Effector memory CD8-positive, alpha-beta T cell (primary cell): ENCODE measurements around the gene EIF3B.
"Not testable (repeated sequence)": the region's sequence is repeated elsewhere in the genome, so short reads cannot be mapped to it uniquely, and the experiment has no call there.

Source experiments
- ATAC-seq: fragments of 150-1000 bp; cut with Tn5 transposase; replicated peaks from 2 replicates; pipeline ENCODE4 v1.10.0; 2021; ENCODE audit warnings: mild to moderate bottlenecking, moderate library complexity
- DNase-seq, 3 experiments: peaks; one replicate each; pipeline ENCODE4 v3.0.0; 2021
- H3K27ac Mint-ChIP-seq, 2 donors: one replicate each; pipeline ENCODE4 v1.8.0; 2022; ENCODE audit warnings: mild to moderate bottlenecking in 2 of 2, mixed read lengths in 2 of 2, moderate library complexity in 2 of 2
- H3K27me3 Mint-ChIP-seq, 2 donors: one replicate each; pipeline ENCODE4 v1.8.0; 2022; ENCODE audit warnings: mixed read lengths in 2 of 2
- H3K36me3 Mint-ChIP-seq: one replicate; pipeline ENCODE4 v1.8.0; 2022; ENCODE audit warnings: mild to moderate bottlenecking, moderate library complexity, mixed read lengths; ENCODE audit not compliant: insufficient read depth
- H3K4me1 Mint-ChIP-seq, 2 donors: one replicate each; pipeline ENCODE4 v1.8.0; 2022; ENCODE audit warnings: low read depth in 2 of 2, mixed read lengths in 2 of 2
- H3K4me3 Mint-ChIP-seq, 2 donors: one replicate each; pipeline ENCODE4 v1.8.0; 2022; ENCODE audit warnings: mild to moderate bottlenecking in 2 of 2, mixed read lengths in 2 of 2, moderate library complexity in 2 of 2
- H3K9me3 Mint-ChIP-seq, 2 donors: one replicate each; pipeline ENCODE4 v1.8.0; 2022; ENCODE audit warnings: mixed read lengths in 2 of 2

EIF3B gene

GRCh38 chr7:2374830-2375728 is 20.5 kb downstream of the EIF3B start:
- ATAC-seq: no peak
- no peaks in the 10 kb centered on the region for H3K27me3 Mint-ChIP-seq
- peak overlapping the region in 1 of 2 donors; percentile 82 for H3K27ac Mint-ChIP-seq
- DNase-seq: no peak
- H3K36me3 Mint-ChIP-seq: peaks cover 86% of the 10 kb centered on the region
- H3K9me3 Mint-ChIP-seq: no peaks in the 10 kb centered on the region
- H3K4me1 Mint-ChIP-seq: peaks cover 13 to 25% of the 10 kb centered on the region in 2 donors
- H3K4me3 Mint-ChIP-seq: no peak overlapping the region

- no peak overlapping the region for H3K4me3 Mint-ChIP-seq
- H3K27me3 Mint-ChIP-seq: no peaks in the 10 kb centered on the region
- H3K9me3 Mint-ChIP-seq: no peaks in the 10 kb centered on the region
- no peak for ATAC-seq
- no peak for DNase-seq
- no peak overlapping the region for H3K27ac Mint-ChIP-seq
- peaks cover 86% of the 10 kb centered on the region for H3K36me3 Mint-ChIP-seq
- H3K4me1 Mint-ChIP-seq: peaks cover 15 to 25% of the 10 kb centered on the region in 2 donors
Observed at GRCh38 chr7:2376351-2377154, 21.9 kb downstream of the EIF3B start.

GRCh38 chr7:2377492-2377891 is 22.9 kb downstream of the EIF3B start:
- not testable (repeated sequence) for H3K4me3 Mint-ChIP-seq, H3K9me3 Mint-ChIP-seq, H3K27me3 Mint-ChIP-seq, DNase-seq, ATAC-seq
- H3K36me3 Mint-ChIP-seq: peaks cover 86% of the 10 kb centered on the region
- H3K27ac Mint-ChIP-seq: peak overlapping the region in 1 of 2 donors; percentile 7
- H3K4me1 Mint-ChIP-seq: peaks cover 15 to 25% of the 10 kb centered on the region in 2 donors

DNA sequence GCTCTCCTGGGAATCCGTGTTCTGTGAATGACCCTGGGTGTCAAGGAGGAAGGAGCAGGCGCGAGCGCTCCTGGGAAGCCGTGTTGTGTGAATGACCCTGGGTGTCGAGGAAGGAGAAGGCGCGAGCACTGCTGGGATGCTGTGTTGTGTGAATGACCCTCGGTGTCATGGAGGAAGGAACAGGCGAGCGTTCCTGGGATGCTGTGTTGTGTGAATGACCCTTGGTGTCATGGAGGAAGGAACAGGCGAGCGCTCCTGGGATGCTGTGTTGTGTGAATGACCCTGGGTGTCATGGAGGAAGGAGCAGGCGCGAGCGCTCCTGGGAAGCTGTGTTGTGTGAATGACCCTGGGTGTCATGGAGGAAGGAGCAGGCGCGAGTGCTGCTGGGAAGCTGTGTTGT is 23.5 kb downstream of the EIF3B start:
- H3K27me3 Mint-ChIP-seq, H3K4me3 Mint-ChIP-seq, DNase-seq, ATAC-seq, H3K9me3 Mint-ChIP-seq: not testable (repeated sequence)
- Mint-ChIP-seq H3K36me3 (peaks cover 82% of the 10 kb centered on the region), H3K27ac (peak overlapping the region in 1 of 2 donors; percentile 28), H3K4me1 (peaks cover 15 to 25% of the 10 kb centered on the region in 2 donors)

DNA sequence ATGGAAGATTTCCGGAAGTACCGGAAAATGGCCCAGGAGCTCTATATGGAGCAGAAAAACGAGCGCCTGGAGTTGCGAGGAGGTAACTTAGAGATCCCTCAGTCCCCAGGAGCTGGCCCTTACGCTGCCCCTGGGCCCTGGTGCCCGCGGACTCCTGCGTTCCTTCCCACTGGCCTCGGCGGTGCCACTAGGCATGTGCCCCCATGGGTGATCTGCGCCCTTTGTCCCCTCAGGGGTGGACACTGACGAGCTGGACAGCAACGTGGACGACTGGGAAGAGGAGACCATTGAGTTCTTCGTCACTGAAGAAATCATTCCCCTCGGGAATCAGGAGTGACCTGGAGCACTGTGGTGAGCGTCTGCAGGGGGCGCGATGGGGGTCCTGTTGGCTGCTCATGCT is 24.5 kb downstream of the EIF3B start:
- no peaks in the 10 kb centered on the region for H3K9me3 Mint-ChIP-seq
- no peak overlapping the region for H3K4me3 Mint-ChIP-seq
- DNase-seq (no peak), ATAC-seq (no peak)
- peaks cover 78% of the 10 kb centered on the region for H3K36me3 Mint-ChIP-seq
- peak overlapping the region in 1 of 2 donors; percentile 89 for H3K27ac Mint-ChIP-seq
- H3K27me3 Mint-ChIP-seq: no peaks in the 10 kb centered on the region
- peaks cover 15 to 25% of the 10 kb centered on the region in 2 donors for H3K4me1 Mint-ChIP-seq

DNA sequence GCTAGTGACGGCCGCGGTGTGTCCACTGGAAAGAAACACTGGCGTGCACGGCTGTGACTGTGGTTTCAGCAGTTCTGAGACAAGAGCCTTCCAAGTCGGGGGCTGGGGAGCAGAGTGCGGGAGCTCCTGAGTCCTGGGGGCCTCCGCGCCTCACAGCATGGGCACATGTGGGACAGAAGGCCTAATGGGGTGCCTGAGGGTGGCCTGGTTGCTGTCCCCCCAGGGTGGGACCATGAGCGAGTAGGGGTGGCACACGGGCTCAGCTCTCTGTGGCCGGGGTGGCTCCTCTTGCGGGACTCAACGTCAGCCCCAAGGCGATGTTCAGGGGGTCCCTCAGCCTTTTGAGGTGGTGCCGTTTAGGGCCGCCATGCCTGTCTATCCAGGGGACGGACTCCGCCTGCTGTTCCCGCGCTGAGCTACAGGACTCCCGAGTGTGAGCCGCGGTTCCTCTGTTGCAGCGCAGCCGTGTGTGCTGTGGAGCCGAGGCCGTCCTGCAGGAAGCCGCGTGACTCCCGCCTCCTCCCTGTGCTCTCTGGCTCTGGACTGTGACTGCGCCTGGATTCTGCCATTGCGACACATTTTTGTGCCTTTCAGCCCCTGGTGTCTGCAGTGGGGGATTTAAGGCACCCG is 25.3 kb downstream of the EIF3B start:
- ATAC-seq (no peak), DNase-seq (no peak)
- H3K9me3 Mint-ChIP-seq: no peaks in the 10 kb centered on the region
- H3K27me3 Mint-ChIP-seq: no peaks in the 10 kb centered on the region
- H3K36me3 Mint-ChIP-seq: peaks cover 70% of the 10 kb centered on the region
- H3K4me3 Mint-ChIP-seq: no peak overlapping the region
- H3K27ac Mint-ChIP-seq: peak overlapping the region; percentile 16 to 89
- peaks cover 15 to 21% of the 10 kb centered on the region in 2 donors for H3K4me1 Mint-ChIP-seq

GRCh38 chr7:2380461-2380860 is 25.8 kb downstream of the EIF3B start:
- H3K4me1 Mint-ChIP-seq: peaks cover 14 to 17% of the 10 kb centered on the region in 2 donors
- ATAC-seq (no peak), DNase-seq (no peak)
- H3K27me3 Mint-ChIP-seq: no peaks in the 10 kb centered on the region
- H3K4me3 Mint-ChIP-seq: no peak overlapping the region
- H3K9me3 Mint-ChIP-seq: no peaks in the 10 kb centered on the region
- H3K36me3 Mint-ChIP-seq: peaks cover 65% of the 10 kb centered on the region
- H3K27ac Mint-ChIP-seq: peak overlapping the region in 1 of 2 donors; percentile 21

DNA sequence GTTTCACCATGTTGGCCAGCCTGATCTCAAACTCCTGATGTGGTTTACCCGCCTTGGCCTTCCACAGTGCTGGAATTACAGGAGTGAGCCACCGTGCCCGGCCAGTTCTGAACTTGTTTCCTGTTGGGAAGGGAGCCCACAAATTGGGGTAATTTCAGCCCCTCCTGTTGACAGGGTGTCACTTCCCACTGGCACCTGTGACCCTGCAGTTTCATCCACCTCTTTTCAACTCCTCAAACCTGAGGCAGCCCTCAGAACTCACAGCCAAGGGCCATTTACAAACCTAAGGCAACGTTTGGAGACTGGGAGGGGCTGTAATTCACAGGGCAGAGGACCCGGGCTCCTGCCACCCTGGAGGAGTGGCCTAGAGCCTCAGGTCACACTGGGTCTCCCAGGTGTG is 26.6 kb downstream of the EIF3B start:
- Mint-ChIP-seq H3K9me3 (no peaks in the 10 kb centered on the region), H3K27ac (no peak overlapping the region), H3K36me3 (peaks cover 58% of the 10 kb centered on the region), H3K4me1 (peaks cover 14 to 17% of the 10 kb centered on the region in 2 donors), H3K4me3 (no peak overlapping the region), H3K27me3 (no peaks in the 10 kb centered on the region)
- ATAC-seq (no peak), DNase-seq (no peak)

DNA sequence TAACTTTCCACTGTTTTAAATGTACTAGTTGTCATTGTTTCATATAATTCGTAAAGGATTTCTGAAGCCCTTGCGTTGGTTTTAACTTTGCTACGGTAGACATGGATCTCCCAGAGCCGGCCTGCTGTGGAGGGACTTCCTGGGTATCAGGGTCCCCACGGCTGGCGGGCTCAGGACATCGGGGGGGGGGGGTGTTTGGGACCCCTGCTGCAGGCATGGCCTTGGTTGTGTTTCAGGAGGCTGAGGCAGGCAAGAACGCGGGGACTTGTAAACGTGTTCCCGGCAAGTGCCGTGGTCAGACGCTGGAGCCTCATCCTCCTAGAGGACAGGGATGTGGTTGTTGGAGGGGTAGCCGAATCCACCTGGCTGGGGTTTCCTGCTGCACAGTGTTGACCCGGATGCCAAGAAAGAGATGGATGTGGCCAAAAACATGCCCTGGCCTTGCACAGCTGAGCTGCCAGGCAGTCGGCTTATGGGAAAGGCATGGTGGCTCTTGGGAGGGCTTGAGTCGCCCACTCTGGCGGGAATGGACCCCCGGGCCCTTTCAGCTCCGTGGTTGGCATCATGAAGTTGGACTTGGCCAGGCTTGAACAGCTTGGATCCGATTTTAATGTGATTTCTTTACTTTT is 27.4 kb downstream of the EIF3B start:
- Mint-ChIP-seq H3K27me3 (no peaks in the 10 kb centered on the region), H3K4me3 (no peak overlapping the region), H3K4me1 (peaks cover 11 to 14% of the 10 kb centered on the region in 2 donors), H3K27ac (no peak overlapping the region), H3K9me3 (no peaks in the 10 kb centered on the region), H3K36me3 (peaks cover 50% of the 10 kb centered on the region)
- DNase-seq (no peak), ATAC-seq (no peak)

- H3K4me1 Mint-ChIP-seq: peaks cover 2 to 3% of the 10 kb centered on the region in 2 donors
- peaks cover 40% of the 10 kb centered on the region for H3K36me3 Mint-ChIP-seq
- no peak overlapping the region for H3K4me3 Mint-ChIP-seq
- no peaks in the 10 kb centered on the region for H3K9me3 Mint-ChIP-seq
- no peak for ATAC-seq
- DNase-seq: no peak
- H3K27ac Mint-ChIP-seq: peak overlapping the region in 1 of 2 donors; percentile 23
- no peaks in the 10 kb centered on the region for H3K27me3 Mint-ChIP-seq
Observed at GRCh38 chr7:2383543-2384274, 29.1 kb downstream of the EIF3B start.

- peaks cover 32% of the 10 kb centered on the region for H3K36me3 Mint-ChIP-seq
- H3K4me1 Mint-ChIP-seq: peaks cover 0 to 2% of the 10 kb centered on the region in 2 donors
- no peak for DNase-seq
- peak overlapping the region in 1 of 2 donors; percentile 23 for H3K27ac Mint-ChIP-seq
- H3K27me3 Mint-ChIP-seq: no peaks in the 10 kb centered on the region
- ATAC-seq: no peak
- no peak overlapping the region for H3K4me3 Mint-ChIP-seq
- H3K9me3 Mint-ChIP-seq: no peaks in the 10 kb centered on the region
Observed at GRCh38 chr7:2384354-2385243, 30.0 kb downstream of the EIF3B start.

DNA sequence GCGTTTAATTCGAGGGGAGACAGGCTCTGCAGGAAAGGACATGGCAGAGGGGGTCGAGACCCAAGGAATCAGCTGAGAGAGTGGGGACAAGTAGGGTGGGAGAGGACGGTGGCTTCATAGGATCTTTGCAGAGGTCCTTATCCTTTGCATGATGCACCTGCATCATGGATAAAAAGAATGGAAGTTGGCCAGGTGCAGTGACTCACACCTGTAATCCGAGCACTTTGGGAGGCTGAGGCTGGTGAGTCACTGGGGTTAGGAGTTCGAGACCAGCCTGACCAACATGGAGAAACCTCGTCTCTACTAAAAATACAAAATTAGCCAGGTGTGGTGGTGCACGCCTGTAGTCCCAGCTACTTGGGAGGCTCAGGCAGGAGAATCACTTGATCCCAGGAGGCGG is 31.5 kb downstream of the EIF3B start:
- DNase-seq, ATAC-seq, H3K4me3 Mint-ChIP-seq, H3K27me3 Mint-ChIP-seq, H3K4me1 Mint-ChIP-seq, H3K9me3 Mint-ChIP-seq: not testable (repeated sequence)
- Mint-ChIP-seq H3K27ac (peak overlapping the region; percentile 28 to 44), H3K36me3 (peaks cover 19% of the 10 kb centered on the region)
